ENCODE measurements around the gene PACSIN2. TPM values are rescaled to one million over a fixed set of nuclear protein-coding genes. Genes with fewer than 3 reads are reported as not detected.

PACSIN2 gene
- total RNA-seq, 1 experiment from 2014 or later = 70.5 TPM

DNA sequence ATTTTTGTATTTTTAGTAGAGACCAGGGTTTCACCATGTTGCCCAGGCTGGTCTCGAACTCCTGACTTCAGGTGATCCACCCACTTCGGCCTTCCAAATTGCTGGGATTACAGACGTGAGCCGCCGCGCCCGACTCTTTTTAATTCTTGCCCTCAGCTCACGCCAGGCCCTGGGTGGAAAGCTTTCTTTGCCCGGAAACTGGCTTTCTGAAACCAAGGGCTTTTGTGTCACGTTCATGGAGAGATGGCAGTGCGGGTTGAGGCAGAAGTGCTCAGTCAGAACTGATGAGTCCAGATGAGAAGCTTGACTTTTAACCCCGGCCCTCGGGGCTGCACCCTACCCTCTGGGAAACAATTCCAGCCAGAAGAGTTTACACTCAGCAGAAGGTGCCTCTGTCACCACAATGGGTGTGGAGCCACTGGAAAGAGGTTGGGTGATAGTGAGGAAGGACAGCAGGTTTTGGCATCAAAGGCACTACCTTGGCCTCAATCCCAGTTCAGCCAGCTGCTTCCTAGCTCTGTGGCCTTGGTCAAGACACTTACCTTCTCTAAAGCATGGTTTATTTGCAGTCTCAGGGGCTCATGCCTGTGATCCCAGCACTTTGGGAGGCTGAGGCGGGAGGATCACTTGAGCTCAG, 157.0 kb downstream of the PACSIN2 start:
- no peak for TF ChIP-seq ZNF232 (CRISPR knock-in tag; IDR thresholded peaks at IDR 0.05)
- TF ChIP-seq, protein P1, sequence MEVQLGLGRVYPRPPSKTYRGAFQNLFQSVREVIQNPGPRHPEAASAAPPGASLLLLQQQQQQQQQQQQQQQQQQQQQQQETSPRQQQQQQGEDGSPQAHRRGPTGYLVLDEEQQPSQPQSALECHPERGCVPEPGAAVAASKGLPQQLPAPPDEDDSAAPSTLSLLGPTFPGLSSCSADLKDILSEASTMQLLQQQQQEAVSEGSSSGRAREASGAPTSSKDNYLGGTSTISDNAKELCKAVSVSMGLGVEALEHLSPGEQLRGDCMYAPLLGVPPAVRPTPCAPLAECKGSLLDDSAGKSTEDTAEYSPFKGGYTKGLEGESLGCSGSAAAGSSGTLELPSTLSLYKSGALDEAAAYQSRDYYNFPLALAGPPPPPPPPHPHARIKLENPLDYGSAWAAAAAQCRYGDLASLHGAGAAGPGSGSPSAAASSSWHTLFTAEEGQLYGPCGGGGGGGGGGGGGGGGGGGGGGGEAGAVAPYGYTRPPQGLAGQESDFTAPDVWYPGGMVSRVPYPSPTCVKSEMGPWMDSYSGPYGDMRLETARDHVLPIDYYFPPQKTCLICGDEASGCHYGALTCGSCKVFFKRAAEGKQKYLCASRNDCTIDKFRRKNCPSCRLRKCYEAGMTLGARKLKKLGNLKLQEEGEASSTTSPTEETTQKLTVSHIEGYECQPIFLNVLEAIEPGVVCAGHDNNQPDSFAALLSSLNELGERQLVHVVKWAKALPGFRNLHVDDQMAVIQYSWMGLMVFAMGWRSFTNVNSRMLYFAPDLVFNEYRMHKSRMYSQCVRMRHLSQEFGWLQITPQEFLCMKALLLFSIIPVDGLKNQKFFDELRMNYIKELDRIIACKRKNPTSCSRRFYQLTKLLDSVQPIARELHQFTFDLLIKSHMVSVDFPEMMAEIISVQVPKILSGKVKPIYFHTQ (CRISPR knock-in tag; IDR thresholded peaks at IDR 0.05) = no peak
- Mint-ChIP-seq H3K9me3 (peaks cover 4% of the 10 kb centered on the region), H3K36me3 (no peaks in the 10 kb centered on the region), H3K27ac (no peak overlapping the region), H3K4me1 (peaks cover 4% of the 10 kb centered on the region; the same call in 1 of the 2 replicates), H3K27me3 (ENCODE audit: low read depth) (peaks cover 45% of the 10 kb centered on the region), H3K4me3 (peak overlapping the region; percentile 20; the same call in 1 of the 2 replicates)
- ChIA-PET POLR2A (interaction anchor here (0.5 to 2.3 kb wide), 3 partner anchors 102 to 242 kb away, joined by 3 to 12 read pairs (median 5); partner anchors contain the start of gene PACSIN2), CTCF (interaction anchor here (0.5 to 3.1 kb wide), 5 partner anchors 9 to 330 kb away, joined by 3 to 43 read pairs (median 3); no protein-coding TSS in a partner anchor)
- no peak for DNase-seq (ENCODE audit: low spot score)
- no peak for ATAC-seq

GRCh38 chr22:42856865-42857704, 157.9 kb downstream of the PACSIN2 start, which contains the start of gene ARFGAP3:
Gene ARFGAP3, minus strand, starts transcription at chr22:42857273. Its CDS starts 91 bp downstream, at chr22:42857182.
- CTCF ChIA-PET = interaction anchor here (0.5 to 3.1 kb wide), 8 partner anchors 10 to 296 kb away, joined by 3 to 43 read pairs (median 5); partner anchors contain the start of gene A4GALT
- H3K36me3 Mint-ChIP-seq = no peaks in the 10 kb centered on the region
- peaks cover 4% of the 10 kb centered on the region; the same call in 1 of the 2 replicates for H3K4me1 Mint-ChIP-seq
- H3K27me3 Mint-ChIP-seq (ENCODE audit: low read depth) = peaks cover 44% of the 10 kb centered on the region
- DNase-seq (ENCODE audit: low spot score) = peak; percentile 94
- peak; percentile 97 for ATAC-seq
- peak within 1 kb of the TSS; percentile 84 for H3K4me3 Mint-ChIP-seq
- no peak within 1 kb of the TSS for H3K27ac Mint-ChIP-seq
- peaks cover 2% of the 10 kb centered on the region for H3K9me3 Mint-ChIP-seq
- POLR2A ChIA-PET = interaction anchor here (0.5 to 2.3 kb wide), 4 partner anchors 10 to 203 kb away, joined by 3 to 12 read pairs (median 4); partner anchors contain the start of gene PACSIN2
- TF ChIP-seq USF2 (CRISPR knock-in tag; IDR thresholded peaks at IDR 0.05) = no peak; the same call in 1 of the 2 replicates
- peak; percentile 98 for TF ChIP-seq TEAD1 (CRISPR knock-in tag; IDR thresholded peaks at IDR 0.05)
- peak; percentile 95 for TF ChIP-seq ZNF281 (CRISPR knock-in tag; IDR thresholded peaks at IDR 0.05)
- TF ChIP-seq ZNF423 (CRISPR knock-in tag; IDR thresholded peaks at IDR 0.05) = no peak
- peak; percentile 99 for TF ChIP-seq ZNF232 (CRISPR knock-in tag; IDR thresholded peaks at IDR 0.05)
- TF ChIP-seq, protein P2, sequence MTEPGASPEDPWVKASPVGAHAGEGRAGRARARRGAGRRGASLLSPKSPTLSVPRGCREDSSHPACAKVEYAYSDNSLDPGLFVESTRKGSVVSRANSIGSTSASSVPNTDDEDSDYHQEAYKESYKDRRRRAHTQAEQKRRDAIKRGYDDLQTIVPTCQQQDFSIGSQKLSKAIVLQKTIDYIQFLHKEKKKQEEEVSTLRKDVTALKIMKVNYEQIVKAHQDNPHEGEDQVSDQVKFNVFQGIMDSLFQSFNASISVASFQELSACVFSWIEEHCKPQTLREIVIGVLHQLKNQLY (CRISPR knock-in tag; IDR thresholded peaks at IDR 0.05) = peak; percentile 97
- TF ChIP-seq, protein P1 (CRISPR knock-in tag; IDR thresholded peaks at IDR 0.05) = no peak
- no peak for TF ChIP-seq MXD4 (CRISPR knock-in tag; IDR thresholded peaks at IDR 0.05; ENCODE audit: borderline replicate concordance)
- peak; percentile 97; the same call in 1 of the 2 replicates for TF ChIP-seq NR3C1 (CRISPR knock-in tag; conservative IDR thresholded peaks at IDR 0.05; ENCODE audit: low read depth)
- no peak for TF ChIP-seq ZNF671 (CRISPR knock-in tag; IDR thresholded peaks at IDR 0.05)
- TF ChIP-seq, protein P3, sequence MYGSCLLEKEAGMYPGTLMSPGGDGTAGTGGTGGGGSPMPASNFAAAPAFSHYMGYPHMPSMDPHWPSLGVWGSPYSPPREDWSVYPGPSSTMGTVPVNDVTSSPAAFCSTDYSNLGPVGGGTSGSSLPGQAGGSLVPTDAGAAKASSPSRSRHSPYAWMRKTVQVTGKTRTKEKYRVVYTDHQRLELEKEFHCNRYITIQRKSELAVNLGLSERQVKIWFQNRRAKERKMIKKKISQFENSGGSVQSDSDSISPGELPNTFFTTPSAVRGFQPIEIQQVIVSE (CRISPR knock-in tag; IDR thresholded peaks at IDR 0.05; ENCODE audit: borderline replicate concordance) = no peak
- TF ChIP-seq, protein P4, sequence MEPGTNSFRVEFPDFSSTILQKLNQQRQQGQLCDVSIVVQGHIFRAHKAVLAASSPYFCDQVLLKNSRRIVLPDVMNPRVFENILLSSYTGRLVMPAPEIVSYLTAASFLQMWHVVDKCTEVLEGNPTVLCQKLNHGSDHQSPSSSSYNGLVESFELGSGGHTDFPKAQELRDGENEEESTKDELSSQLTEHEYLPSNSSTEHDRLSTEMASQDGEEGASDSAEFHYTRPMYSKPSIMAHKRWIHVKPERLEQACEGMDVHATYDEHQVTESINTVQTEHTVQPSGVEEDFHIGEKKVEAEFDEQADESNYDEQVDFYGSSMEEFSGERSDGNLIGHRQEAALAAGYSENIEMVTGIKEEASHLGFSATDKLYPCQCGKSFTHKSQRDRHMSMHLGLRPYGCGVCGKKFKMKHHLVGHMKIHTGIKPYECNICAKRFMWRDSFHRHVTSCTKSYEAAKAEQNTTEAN (CRISPR knock-in tag; IDR thresholded peaks at IDR 0.05) = peak; percentile 97
- TF ChIP-seq, protein P5, sequence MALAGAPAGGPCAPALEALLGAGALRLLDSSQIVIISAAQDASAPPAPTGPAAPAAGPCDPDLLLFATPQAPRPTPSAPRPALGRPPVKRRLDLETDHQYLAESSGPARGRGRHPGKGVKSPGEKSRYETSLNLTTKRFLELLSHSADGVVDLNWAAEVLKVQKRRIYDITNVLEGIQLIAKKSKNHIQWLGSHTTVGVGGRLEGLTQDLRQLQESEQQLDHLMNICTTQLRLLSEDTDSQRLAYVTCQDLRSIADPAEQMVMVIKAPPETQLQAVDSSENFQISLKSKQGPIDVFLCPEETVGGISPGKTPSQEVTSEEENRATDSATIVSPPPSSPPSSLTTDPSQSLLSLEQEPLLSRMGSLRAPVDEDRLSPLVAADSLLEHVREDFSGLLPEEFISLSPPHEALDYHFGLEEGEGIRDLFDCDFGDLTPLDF (CRISPR knock-in tag; IDR thresholded peaks at IDR 0.05) = peak; percentile 88
- TF ChIP-seq, protein P6, sequence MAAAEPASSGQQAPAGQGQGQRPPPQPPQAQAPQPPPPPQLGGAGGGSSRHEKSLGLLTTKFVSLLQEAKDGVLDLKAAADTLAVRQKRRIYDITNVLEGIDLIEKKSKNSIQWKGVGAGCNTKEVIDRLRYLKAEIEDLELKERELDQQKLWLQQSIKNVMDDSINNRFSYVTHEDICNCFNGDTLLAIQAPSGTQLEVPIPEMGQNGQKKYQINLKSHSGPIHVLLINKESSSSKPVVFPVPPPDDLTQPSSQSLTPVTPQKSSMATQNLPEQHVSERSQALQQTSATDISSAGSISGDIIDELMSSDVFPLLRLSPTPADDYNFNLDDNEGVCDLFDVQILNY (CRISPR knock-in tag; IDR thresholded peaks at IDR 0.05) = peak; percentile 96
- TF ChIP-seq ZNF263 (CRISPR knock-in tag; IDR thresholded peaks at IDR 0.05; ENCODE audit: low read depth) = peak; percentile 79
